Lower lobe of right lung (tissue), 2 donors: ENCODE results near the gene IFI16. TPM values are rescaled to one million over a fixed set of nuclear protein-coding genes. Genes with fewer than 3 reads are reported as not detected.
A peak's percentile ranks its signal among the peaks of the same experiment; 100 is the strongest.

Experiments used
- ATAC-seq, 2 donors: fragments of 200-7000 bp; cut with Tn5 transposase; one replicate each; pipeline ENCODE4 v1.9.1; 2020 to 2022; ENCODE audit warnings: mild to moderate bottlenecking in 2 of 2, moderate library complexity in 2 of 2
- DNase-seq: peaks from one replicate; pipeline ENCODE4 v3.0.0-alpha.2; 2020
- H3K27ac ChIP-seq: fragments of 200-600 bp; one replicate; pipeline ENCODE4 v1.8.0; 2022
- H3K27me3 ChIP-seq: fragments of 200-600 bp; one replicate; pipeline ENCODE4 v1.8.0; 2022; ENCODE audit warnings: low read depth
- H3K36me3 ChIP-seq: fragments of 200-600 bp; one replicate; pipeline ENCODE4 v1.8.0; 2022; ENCODE audit warnings: mild to moderate bottlenecking
- H3K4me1 ChIP-seq: fragments of 200-600 bp; one replicate; pipeline ENCODE4 v1.8.0; 2022
- H3K4me3 ChIP-seq: fragments of 200-600 bp; one replicate; pipeline ENCODE4 v1.8.0; 2022; ENCODE audit warnings: mild to moderate bottlenecking
- H3K9me3 ChIP-seq: fragments of 200-600 bp; one replicate; pipeline ENCODE4 v1.8.0; 2022
- intact Hi-C: fragments of 100-400 bp; cut with DNase I; formaldehyde crosslinking; loops from one replicate; pipeline ENCODE4 v1.11.0; 2022
- long read RNA-seq: library from polyadenylated mRNA; unstranded; transcript quantifications from one replicate; pipeline ENCODE4 v2.0.0, GENCODE V29; 2021
- total RNA-seq: library from RNA; stranded (reverse); fragmentation: NEBNext Ultra II Directional; extraction: Animal tissue kit (Norgen Biotek cat#: 25700); gene quantifications from one replicate; pipeline ENCODE4 v1.2.1, GENCODE V29; 2021
- TF ChIP-seq, protein P1 (sequence below): fragments of 200-600 bp; IDR thresholded peaks from one replicate; pipeline ENCODE4 v1.8.0; 2022; ENCODE audit warnings: antibody characterized with exemption, mild to moderate bottlenecking
- donor health status: DM: no; HTN: yes; CAD: no; lungs with severe emphysema.

Gene IFI16
- 102 TPM for total RNA-seq
- long read RNA-seq, transcript IFI16-201 (12 exons, 2,867 nt), result minor isoform, 7 of 67 reads
- long read RNA-seq, transcript IFI16-205 (11 exons, 2,704 nt), result major isoform, 25 of 67 reads
- long read RNA-seq, partial matches to known transcripts, result 13 of 67 reads
- long read RNA-seq, other reads (novel, unspliced or antisense), result 22 of 67 reads

DNA sequence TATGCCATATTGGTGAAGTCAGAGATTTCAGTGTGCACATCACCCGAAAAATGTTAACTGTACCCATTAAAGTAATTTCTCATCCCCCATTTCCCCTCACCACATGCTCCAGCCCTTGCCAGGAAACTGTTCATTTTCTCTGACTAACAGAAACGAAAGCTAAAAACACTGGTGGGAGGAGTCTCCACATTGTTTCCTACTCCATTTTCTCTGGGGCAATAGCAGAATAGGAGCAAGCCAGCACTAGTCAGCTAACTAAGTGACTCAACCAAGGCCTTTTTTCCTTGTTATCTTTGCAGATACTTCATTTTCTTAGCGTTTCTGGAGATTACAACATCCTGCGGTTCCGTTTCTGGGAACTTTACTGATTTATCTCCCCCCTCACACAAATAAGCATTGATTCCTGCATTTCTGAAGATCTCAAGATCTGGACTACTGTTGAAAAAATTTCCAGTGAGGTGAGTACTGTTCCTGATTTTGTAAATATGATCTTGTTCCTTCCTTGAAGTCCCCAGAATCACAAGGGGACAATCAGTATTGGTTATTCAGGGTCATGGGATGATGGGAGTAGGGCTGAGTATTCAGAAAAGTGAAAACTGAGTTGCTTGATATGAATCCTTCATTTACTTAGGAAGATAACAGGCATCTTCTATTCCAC, at the start of gene IFI16:
IFI16 (plus strand) TSS at position 204 of the 658 bp plus-strand sequence. CDS start 4,774 bp downstream, outside the sequence.
- DNase-seq (no peak), ATAC-seq (peak; percentile 91 to 94)
- Histone ChIP-seq H3K27me3 (no peaks in the 10 kb centered on the region), H3K27ac (peak within 1 kb of the TSS; percentile 80), H3K9me3 (no peaks in the 10 kb centered on the region), H3K4me1 (peaks cover 64% of the 10 kb centered on the region), H3K36me3 (peaks cover 3% of the 10 kb centered on the region), H3K4me3 (peak within 1 kb of the TSS; percentile 69)
- TF ChIP-seq, protein P1, sequence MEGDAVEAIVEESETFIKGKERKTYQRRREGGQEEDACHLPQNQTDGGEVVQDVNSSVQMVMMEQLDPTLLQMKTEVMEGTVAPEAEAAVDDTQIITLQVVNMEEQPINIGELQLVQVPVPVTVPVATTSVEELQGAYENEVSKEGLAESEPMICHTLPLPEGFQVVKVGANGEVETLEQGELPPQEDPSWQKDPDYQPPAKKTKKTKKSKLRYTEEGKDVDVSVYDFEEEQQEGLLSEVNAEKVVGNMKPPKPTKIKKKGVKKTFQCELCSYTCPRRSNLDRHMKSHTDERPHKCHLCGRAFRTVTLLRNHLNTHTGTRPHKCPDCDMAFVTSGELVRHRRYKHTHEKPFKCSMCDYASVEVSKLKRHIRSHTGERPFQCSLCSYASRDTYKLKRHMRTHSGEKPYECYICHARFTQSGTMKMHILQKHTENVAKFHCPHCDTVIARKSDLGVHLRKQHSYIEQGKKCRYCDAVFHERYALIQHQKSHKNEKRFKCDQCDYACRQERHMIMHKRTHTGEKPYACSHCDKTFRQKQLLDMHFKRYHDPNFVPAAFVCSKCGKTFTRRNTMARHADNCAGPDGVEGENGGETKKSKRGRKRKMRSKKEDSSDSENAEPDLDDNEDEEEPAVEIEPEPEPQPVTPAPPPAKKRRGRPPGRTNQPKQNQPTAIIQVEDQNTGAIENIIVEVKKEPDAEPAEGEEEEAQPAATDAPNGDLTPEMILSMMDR, result no peak
- intact Hi-C loops, result no loop called here

DNA sequence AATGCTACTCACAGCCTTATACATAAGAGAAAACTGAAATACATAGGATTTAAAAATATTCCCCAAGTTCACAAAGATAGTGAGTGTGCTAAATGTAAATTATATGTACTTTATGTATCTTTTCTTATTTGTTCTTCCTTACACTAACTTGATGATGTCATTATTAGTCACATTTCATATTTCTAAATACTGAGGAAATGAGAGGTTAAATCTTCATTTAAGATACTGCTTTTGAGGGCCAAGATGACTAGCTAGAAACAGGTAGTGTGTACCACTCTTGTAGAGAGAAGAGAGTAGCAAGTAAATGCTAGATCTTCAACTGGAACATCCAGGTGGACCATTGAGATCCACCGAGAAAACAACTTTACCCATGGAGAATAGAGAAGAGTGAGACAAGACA, 48.5 kb upstream of the IFI16 start:
- H3K27ac ChIP-seq, result no peak overlapping the region
- no peak overlapping the region for H3K4me3 ChIP-seq
- H3K36me3 ChIP-seq, result no peaks in the 10 kb centered on the region
- TF ChIP-seq, protein P1, result no peak
- no peaks in the 10 kb centered on the region for H3K27me3 ChIP-seq
- intact Hi-C loops, result no loop called here
- ATAC-seq, result no peak
- DNase-seq, result no peak
- H3K9me3 ChIP-seq, result no peaks in the 10 kb centered on the region
- no peaks in the 10 kb centered on the region for H3K4me1 ChIP-seq

DNA sequence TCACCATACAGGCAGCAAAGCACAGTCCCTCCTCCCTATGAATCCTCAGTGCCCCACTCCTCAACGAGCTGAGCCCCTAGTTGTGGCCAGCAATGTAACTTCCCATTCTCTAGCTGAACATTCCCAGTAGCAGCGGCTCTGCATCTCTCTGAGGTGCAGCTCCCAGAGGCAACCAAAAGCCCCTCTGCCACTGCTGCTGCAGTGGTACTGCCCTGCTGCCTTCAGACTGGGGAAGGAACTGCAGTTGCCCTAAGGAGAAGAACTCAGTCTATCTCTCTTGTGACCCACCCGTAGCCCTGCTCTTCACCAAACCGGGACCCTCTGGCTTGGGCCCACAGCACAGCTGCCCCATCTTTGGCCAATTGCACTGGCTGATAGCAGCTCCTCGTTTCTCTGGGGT, 46.7 kb upstream of the IFI16 start:
- no peak for ATAC-seq
- no peak overlapping the region for H3K27ac ChIP-seq
- H3K9me3 ChIP-seq, result no peaks in the 10 kb centered on the region
- TF ChIP-seq, protein P1, result no peak
- H3K36me3 ChIP-seq, result no peaks in the 10 kb centered on the region
- H3K4me1 ChIP-seq, result no peaks in the 10 kb centered on the region
- intact Hi-C loops, result no loop called here
- H3K4me3 ChIP-seq, result no peak overlapping the region
- no peak for DNase-seq
- no peaks in the 10 kb centered on the region for H3K27me3 ChIP-seq

DNA sequence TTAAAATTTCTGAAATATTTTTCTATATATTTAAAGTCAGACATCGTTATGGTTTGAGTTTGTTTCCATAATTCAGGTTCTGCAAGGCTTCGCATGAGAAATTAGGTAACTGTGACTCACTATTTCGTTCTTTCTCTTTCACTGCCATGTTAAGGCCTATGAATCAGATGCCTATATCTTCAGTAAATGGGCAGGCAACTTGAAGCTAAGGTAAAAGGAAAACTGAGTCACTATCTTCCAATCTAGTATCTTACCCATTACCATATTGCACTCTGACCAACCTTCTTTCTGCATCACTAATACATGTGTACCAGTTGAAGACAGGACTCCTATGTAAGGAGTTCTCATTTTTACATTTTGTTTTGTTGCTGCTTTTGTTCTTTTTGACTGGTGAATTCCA, 40.5 kb upstream of the IFI16 start:
- TF ChIP-seq, protein P1, result no peak
- Histone ChIP-seq H3K27ac (no peak overlapping the region), H3K4me1 (no peaks in the 10 kb centered on the region), H3K27me3 (no peaks in the 10 kb centered on the region), H3K9me3 (no peaks in the 10 kb centered on the region), H3K36me3 (no peaks in the 10 kb centered on the region), H3K4me3 (no peak overlapping the region)
- ATAC-seq (no peak), DNase-seq (no peak)
- intact Hi-C loops, result no loop called here

DNA sequence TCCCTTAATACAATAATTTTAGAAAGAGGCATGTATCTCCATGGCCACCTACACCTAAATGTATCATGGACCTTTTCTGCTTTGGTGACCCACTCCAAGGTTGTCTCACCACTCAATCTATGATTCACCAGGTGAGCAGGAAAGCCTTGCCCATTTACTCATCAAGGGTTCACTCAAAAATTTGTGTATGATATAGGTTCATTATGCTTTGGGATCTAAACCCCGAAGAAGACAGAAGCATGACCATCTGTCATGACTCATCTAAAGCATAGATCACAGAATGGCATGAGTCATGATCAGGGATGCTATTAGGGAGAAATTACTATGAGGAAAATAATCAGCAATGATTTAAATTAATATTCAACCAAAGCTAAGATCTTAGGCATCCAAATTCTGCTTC, 39.9 kb upstream of the IFI16 start:
- ATAC-seq, result no peak
- no peaks in the 10 kb centered on the region for H3K4me1 ChIP-seq
- no peak overlapping the region for H3K4me3 ChIP-seq
- intact Hi-C loops, result no loop called here
- H3K9me3 ChIP-seq, result no peaks in the 10 kb centered on the region
- TF ChIP-seq, protein P1, result no peak
- no peak overlapping the region for H3K27ac ChIP-seq
- no peak for DNase-seq
- no peaks in the 10 kb centered on the region for H3K36me3 ChIP-seq
- no peaks in the 10 kb centered on the region for H3K27me3 ChIP-seq
